ENCODE data around the gene TMUB2. TPM values are rescaled to one million over a fixed set of nuclear protein-coding genes. Genes with fewer than 3 reads are reported as not detected.

Gene TMUB2
- total and polyA plus RNA-seq, 2 of the 13 experiments (the other 11 are each of a cell fraction or from before 2014, with no cell fraction given), result 26.9 to 50.8 TPM

DNA sequence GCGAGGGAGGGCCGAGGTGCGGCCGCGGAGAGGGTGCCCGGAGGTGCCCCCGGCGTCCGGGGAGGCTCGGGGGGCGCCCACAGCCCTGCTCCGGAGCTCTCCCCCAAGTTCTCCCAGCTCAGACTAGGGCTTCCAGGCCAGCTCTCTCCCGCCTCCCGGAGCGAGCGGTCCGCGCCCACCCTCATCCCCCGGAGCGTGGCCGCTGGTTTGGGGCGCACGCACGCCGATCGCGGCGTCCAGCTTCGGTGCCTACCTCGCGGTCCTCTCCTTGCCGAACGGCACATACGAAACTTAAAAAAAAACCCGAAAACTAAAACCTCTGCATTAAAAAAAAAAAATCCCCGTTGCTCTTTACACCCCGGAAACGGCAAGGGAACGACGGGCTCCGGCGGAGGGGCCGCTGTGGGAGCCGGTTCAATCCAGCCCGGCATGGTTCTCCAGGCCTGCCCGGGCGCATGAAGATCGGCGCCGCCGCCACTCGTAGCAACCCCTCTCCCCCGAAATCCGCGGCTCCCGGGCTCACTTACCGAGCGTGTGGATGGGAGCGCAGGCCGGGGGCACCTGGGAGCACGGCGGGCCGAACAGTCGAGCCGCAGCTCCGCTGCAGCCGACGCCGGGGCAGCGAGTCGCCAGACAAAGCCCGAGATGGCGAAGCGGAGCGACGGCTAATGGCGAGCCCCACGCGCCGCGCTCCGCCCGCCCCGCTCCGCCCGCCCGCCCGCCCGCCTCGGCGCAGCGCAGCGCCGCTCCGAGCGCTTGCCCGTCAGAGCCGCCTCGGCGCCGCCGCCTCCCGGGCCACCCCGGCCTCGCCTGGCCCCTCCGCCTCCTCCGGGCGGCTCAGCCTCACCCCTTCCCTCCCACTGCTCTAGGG, 33.7 kb downstream of the TMUB2 start (continued):
- TF ChIP-seq, protein P1, sequence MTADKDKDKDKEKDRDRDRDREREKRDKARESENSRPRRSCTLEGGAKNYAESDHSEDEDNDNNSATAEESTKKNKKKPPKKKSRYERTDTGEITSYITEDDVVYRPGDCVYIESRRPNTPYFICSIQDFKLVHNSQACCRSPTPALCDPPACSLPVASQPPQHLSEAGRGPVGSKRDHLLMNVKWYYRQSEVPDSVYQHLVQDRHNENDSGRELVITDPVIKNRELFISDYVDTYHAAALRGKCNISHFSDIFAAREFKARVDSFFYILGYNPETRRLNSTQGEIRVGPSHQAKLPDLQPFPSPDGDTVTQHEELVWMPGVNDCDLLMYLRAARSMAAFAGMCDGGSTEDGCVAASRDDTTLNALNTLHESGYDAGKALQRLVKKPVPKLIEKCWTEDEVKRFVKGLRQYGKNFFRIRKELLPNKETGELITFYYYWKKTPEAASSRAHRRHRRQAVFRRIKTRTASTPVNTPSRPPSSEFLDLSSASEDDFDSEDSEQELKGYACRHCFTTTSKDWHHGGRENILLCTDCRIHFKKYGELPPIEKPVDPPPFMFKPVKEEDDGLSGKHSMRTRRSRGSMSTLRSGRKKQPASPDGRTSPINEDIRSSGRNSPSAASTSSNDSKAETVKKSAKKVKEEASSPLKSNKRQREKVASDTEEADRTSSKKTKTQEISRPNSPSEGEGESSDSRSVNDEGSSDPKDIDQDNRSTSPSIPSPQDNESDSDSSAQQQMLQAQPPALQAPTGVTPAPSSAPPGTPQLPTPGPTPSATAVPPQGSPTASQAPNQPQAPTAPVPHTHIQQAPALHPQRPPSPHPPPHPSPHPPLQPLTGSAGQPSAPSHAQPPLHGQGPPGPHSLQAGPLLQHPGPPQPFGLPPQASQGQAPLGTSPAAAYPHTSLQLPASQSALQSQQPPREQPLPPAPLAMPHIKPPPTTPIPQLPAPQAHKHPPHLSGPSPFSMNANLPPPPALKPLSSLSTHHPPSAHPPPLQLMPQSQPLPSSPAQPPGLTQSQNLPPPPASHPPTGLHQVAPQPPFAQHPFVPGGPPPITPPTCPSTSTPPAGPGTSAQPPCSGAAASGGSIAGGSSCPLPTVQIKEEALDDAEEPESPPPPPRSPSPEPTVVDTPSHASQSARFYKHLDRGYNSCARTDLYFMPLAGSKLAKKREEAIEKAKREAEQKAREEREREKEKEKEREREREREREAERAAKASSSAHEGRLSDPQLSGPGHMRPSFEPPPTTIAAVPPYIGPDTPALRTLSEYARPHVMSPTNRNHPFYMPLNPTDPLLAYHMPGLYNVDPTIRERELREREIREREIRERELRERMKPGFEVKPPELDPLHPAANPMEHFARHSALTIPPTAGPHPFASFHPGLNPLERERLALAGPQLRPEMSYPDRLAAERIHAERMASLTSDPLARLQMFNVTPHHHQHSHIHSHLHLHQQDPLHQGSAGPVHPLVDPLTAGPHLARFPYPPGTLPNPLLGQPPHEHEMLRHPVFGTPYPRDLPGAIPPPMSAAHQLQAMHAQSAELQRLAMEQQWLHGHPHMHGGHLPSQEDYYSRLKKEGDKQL (CRISPR knock-in tag; IDR thresholded peaks at IDR 0.05; ENCODE audit: low read depth), result no peak
- TF ChIP-seq, protein P2, sequence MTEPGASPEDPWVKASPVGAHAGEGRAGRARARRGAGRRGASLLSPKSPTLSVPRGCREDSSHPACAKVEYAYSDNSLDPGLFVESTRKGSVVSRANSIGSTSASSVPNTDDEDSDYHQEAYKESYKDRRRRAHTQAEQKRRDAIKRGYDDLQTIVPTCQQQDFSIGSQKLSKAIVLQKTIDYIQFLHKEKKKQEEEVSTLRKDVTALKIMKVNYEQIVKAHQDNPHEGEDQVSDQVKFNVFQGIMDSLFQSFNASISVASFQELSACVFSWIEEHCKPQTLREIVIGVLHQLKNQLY (CRISPR knock-in tag; IDR thresholded peaks at IDR 0.05), result no peak
- TF ChIP-seq ZNF670 (CRISPR knock-in tag; IDR thresholded peaks at IDR 0.05; ENCODE audit: borderline replicate concordance) (no peak), ZNF253 (CRISPR knock-in tag; IDR thresholded peaks at IDR 0.05; ENCODE audit: borderline replicate concordance) (no peak), NFE2L2 (IDR thresholded peaks at IDR 0.05; ENCODE audit: low read length) (no peak), ELF3 (CRISPR knock-in tag; IDR thresholded peaks at IDR 0.05) (no peak), HDAC1 (CRISPR knock-in tag; IDR thresholded peaks at IDR 0.05) (peak; percentile 37; the same call in 1 of the 2 replicates), STAG1 (CRISPR knock-in tag; IDR thresholded peaks at IDR 0.05) (no peak), ZNF709 (CRISPR knock-in tag; IDR thresholded peaks at IDR 0.05) (peak; percentile 37; the same call in 1 of the 2 replicates), NR2F2 (IDR thresholded peaks at IDR 0.05; ENCODE audit: borderline replicate concordance, low read depth) (no peak), WIZ (CRISPR knock-in tag; IDR thresholded peaks at IDR 0.05) (no peak), ZNF256 (CRISPR knock-in tag; conservative IDR thresholded peaks at IDR 0.05) (peak; percentile 32; the same call in 1 of the 2 replicates), ARNTL (CRISPR knock-in tag; IDR thresholded peaks at IDR 0.05) (0 out of 2 replicates have a peak, but pooled peaks have one; percentile 15), GATAD1 (CRISPR knock-in tag; IDR thresholded peaks at IDR 0.05) (no peak)
- TF ChIP-seq, protein P3, sequence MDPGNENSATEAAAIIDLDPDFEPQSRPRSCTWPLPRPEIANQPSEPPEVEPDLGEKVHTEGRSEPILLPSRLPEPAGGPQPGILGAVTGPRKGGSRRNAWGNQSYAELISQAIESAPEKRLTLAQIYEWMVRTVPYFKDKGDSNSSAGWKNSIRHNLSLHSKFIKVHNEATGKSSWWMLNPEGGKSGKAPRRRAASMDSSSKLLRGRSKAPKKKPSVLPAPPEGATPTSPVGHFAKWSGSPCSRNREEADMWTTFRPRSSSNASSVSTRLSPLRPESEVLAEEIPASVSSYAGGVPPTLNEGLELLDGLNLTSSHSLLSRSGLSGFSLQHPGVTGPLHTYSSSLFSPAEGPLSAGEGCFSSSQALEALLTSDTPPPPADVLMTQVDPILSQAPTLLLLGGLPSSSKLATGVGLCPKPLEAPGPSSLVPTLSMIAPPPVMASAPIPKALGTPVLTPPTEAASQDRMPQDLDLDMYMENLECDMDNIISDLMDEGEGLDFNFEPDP (CRISPR knock-in tag; conservative IDR thresholded peaks at IDR 0.05), result no peak
- TF ChIP-seq, protein P4, sequence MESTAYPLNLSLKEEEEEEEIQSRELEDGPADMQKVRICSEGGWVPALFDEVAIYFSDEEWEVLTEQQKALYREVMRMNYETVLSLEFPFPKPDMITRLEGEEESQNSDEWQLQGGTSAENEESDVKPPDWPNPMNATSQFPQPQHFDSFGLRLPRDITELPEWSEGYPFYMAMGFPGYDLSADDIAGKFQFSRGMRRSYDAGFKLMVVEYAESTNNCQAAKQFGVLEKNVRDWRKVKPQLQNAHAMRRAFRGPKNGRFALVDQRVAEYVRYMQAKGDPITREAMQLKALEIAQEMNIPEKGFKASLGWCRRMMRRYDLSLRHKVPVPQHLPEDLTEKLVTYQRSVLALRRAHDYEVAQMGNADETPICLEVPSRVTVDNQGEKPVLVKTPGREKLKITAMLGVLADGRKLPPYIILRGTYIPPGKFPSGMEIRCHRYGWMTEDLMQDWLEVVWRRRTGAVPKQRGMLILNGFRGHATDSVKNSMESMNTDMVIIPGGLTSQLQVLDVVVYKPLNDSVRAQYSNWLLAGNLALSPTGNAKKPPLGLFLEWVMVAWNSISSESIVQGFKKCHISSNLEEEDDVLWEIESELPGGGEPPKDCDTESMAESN (CRISPR knock-in tag; conservative IDR thresholded peaks at IDR 0.05), result peak; percentile 34; the same call in 1 of the 2 replicates

Measured in HepG2 (cell line).